Activated gamma-delta T cell treated with Interleukin-2 at 50 U/mL for 16 hours (primary cell): Measurements from ENCODE around the gene TIMM17A.
"Not testable (repeated sequence)": the region's sequence is repeated elsewhere in the genome, so short reads cannot be mapped to it uniquely, and the experiment has no call there.

Source experiments
- DNase-seq: peaks from one replicate; pipeline ENCODE4 v3.0.0-alpha.2; 2020

The TIMM17A gene

GRCh38 chr1:202016811-202017748 is 61.8 kb downstream of the TIMM17A start:
- no peak for DNase-seq

GRCh38 chr1:202017749-202018467 is 62.6 kb downstream of the TIMM17A start:
- no peak for DNase-seq

GRCh38 chr1:202018468-202019234 is 63.3 kb downstream of the TIMM17A start:
- DNase-seq = no peak

- not testable (repeated sequence) for DNase-seq
These were observed 63.9 kb downstream of the TIMM17A start for GRCh38 chr1:202019235-202019558.
